ENCODE results near the gene MRPL32.

GRCh38 chr7:42947521-42947920 lies 15.3 kb downstream of the MRPL32 start:
- TF ChIP-seq CTCF (conservative IDR thresholded peaks at IDR 0.05 in 1 of 2, IDR thresholded peaks at IDR 0.05 in 1 of 2; ENCODE audit: extremely low read depth in 1 of 2, insufficient read depth in 1 of 2, low read depth in 1 of 2, low read length in 2 of 2) (no peak), EZH2 (IDR thresholded peaks at IDR 0.05; ENCODE audit: borderline replicate concordance, low read length) (no peak)

Measured in mammary epithelial cell (primary cell).